DMS153 treated with DMSO at 0.1 percent for 48 hours (cell line): ENCODE results near the gene PLD1.
"Not testable (repeated sequence)": the region's sequence is repeated elsewhere in the genome, so short reads cannot be mapped to it uniquely, and the experiment has no call there.

Source experiments
- DNase-seq: peaks from one replicate; lab custom pipeline; 2025; ENCODE audit not compliant: unreplicated experiment; lab: John Stamatoyannopoulos, UW

PLD1 gene

GRCh38 chr3:171640520-171641412, 169.5 kb downstream of the PLD1 start:
- DNase-seq = no peak

- DNase-seq = no peak
Measured at GRCh38 chr3:171636666-171637065, 173.6 kb downstream of the PLD1 start.

DNA sequence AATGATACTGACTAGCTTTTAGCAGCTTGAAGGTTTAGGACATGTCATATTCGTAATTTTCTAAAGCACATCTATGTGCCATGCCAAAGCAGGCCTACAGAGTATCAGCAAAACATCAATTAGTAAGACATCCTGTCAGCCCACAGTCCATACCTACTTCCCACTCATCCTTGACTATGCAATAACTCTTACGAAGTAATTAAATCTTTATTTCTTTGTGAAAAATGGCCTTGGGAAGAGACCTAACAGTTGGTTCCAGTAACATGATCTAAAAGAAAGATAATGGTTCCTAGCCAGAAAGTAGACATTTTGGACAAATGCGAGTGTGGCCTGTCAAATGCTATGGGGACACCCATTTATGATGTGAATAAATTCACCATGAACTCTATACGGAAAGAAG, 177.5 kb downstream of the PLD1 start:
- no peak for DNase-seq

GRCh38 chr3:171626799-171627198, 183.5 kb downstream of the PLD1 start:
- DNase-seq = not testable (repeated sequence)

- DNase-seq = no peak
Measured at GRCh38 chr3:171622126-171622525, 188.2 kb downstream of the PLD1 start.

DNA sequence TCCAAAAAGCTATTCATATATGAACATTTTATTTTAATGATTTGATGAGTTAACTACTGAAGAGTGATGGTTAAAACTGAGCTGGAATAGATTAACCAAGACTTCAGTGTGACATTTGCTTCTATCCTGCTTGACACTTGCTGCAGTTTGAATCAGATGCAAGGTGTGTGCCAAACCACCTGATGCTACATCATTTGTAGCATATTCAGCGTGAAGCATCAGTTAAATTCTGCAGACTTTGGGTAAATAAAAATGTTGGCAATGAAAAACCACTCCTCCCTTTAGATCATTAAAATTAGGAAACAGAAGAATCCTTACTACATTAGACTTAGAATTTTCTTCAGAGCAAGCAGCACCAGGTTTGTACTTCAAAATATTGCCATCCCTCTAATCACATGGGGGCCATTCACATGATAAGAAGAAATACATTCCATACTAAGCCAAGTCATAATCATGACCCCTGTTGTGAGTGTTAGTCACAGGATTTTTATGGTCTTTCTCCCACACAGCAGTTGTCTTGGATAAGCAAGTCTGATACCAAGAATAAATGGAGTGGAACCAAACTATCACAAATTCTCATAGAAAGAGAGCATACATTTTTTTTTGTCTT, 189.4 kb downstream of the PLD1 start:
- no peak for DNase-seq

DNA sequence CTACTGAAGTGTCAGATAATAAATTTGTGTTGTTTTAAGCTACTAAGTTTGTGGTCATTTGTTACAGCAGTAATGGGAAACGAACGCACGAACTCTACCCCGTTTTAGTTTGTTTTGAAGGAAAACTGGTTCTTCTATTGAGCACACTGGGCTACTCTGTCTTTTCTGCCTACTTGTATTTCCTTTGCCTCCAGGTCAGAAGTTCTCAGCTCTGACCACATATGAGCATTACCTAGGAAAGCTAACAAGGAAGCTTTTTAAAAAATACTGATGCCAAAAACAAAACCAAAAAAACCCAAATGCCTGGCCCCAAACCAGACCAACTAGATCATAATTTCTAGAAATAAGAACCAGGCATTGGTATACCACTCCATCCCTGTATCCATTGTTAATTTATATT, 193.5 kb downstream of the PLD1 start:
- no peak for DNase-seq

- no peak for DNase-seq
Measured at GRCh38 chr3:171615686-171616085, 194.6 kb downstream of the PLD1 start.

GRCh38 chr3:171615281-171615680, 195.0 kb downstream of the PLD1 start:
- no peak for DNase-seq

DNA sequence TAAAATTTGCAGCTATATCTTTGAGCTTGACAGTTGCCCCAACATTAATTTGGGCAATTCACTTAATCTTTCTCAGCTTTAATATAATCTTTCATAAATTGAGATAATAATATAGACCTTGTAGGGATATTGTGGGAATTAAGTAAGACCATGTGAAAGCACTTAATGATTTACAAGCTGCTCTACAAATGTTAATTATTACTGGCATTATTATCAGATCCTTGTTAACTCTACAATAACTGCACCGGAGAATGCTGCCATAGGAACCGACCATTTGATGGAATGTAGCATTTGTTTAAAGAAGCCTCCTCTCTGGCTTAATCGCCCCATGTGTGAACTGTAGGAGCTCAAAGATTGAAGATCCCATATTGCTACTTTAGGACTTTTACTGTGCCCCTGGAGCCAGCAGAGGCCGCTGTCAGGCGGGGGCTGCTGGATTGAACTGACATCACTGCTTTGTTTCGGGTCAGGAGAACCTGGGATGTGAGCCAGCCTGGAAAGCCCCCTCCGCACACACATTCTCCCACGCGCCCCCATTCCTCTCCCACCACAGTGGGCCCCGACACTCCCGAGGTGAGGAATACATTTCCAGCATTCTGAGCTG, 195.9 kb downstream of the PLD1 start:
- no peak for DNase-seq

GRCh38 chr3:171607452-171607851, 202.8 kb downstream of the PLD1 start:
- no peak for DNase-seq

- no peak for DNase-seq
Measured at GRCh38 chr3:171606151-171606751, 204.0 kb downstream of the PLD1 start.

GRCh38 chr3:171604370-171604769, 205.9 kb downstream of the PLD1 start:
- no peak for DNase-seq

GRCh38 chr3:171602072-171602471, 208.2 kb downstream of the PLD1 start:
- no peak for DNase-seq

DNA sequence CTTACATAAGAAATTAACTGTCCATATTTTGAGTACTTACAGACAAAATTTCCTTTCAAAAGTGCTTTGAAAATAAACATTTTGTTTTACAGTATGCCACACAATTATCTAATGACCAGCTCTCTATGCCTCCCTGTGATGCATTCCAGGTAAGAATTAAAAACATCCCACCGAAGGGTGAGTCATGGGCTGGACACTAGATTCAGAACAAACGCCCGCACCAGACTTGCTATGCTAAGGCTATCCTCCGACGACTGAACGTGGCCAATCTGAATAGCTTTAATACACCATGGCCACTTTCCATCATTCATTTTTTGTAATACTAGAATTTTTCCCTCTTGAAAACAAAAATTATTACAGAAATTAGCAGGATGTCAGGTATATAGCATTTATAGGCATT, 210.3 kb downstream of the PLD1 start:
- no peak for DNase-seq

GRCh38 chr3:171598990-171599389, 211.3 kb downstream of the PLD1 start:
- no peak for DNase-seq

DNA sequence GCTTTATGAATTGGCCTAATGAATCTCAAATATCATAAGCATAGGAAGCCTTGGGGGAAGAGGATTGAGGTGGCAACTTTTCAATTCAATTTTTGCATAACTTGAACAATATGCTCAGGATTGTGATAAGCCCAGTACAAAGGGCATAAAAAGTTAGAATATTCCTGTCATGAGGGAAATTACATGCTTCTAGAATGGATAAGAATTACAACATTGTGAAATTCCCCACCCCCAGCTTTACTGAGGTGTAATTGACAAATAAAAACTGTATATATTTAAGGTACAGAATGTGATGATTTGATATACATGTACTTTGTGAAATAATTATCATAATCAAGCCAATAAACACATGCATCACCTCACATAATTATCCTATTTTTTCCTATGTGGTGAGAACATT, 217.5 kb downstream of the PLD1 start:
- DNase-seq = no peak

- no peak for DNase-seq
Measured at GRCh38 chr3:171591070-171591469, 219.2 kb downstream of the PLD1 start.

GRCh38 chr3:171586274-171586673, 224.0 kb downstream of the PLD1 start:
- DNase-seq = no peak

DNA sequence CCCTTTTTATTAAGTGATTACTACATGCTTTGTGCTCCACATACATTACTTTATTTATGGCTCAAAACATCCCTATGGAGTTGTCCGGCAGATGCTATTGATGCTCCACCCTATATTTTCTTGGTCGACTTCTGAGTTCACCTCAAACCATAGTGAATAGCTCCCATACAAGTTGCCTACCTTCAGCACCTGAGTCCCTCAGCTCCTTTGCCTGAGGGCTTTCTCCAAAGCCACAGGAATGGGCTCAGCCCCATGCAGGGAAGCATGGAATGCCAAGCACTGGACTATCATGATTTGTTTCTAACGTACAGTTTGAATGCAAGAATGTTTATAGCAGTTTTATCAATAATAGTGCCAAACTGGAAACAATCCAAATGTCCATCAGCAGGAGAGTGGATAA, 225.2 kb downstream of the PLD1 start:
- DNase-seq = no peak

DNA sequence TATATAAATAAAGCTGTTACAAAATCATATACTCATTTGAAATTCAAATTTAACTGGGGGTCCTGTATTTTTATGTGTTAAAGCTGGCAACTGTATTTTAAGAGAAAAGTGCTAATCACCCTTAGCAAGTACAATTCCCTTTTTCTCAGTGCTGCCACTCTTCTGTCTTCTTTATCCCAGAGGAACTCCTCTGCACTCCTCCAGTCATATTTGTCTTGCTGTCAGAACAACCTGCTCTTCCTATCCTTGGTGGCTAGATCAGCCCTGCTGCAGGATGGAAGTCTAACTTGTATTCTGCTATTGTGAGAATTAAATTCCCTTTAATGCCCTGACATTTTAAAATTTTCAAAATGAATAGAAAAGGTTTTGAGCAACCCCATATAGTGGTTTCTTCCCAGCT, 226.2 kb downstream of the PLD1 start:
- DNase-seq = no peak
